ENCODE data around the gene RAB11FIP4. TPM values are rescaled to one million over a fixed set of nuclear protein-coding genes. Genes with fewer than 3 reads are reported as not detected.

The RAB11FIP4 gene
- total RNA-seq, 2 donors from 2014 or later = 0.83 to 1.0 TPM

GRCh38 chr17:31548709-31549108 is 157.2 kb downstream of the RAB11FIP4 start:
- intact Hi-C loops (cut with DNase I) = no loop called here
- DNase-seq (ENCODE audit: low spot score) = no peak

- intact Hi-C loops (cut with DNase I) = no loop called here
- DNase-seq (ENCODE audit: low spot score) = no peak
Measured at GRCh38 chr17:31549121-31549524, 157.6 kb downstream of the RAB11FIP4 start.

GRCh38 chr17:31549525-31550388 is 158.3 kb downstream of the RAB11FIP4 start:
- intact Hi-C loops (cut with DNase I) = loop anchor here (2.0 to 10.0 kb wide), 2 partner anchors 111 to 145 kb away; no protein-coding TSS in a partner anchor

DNA sequence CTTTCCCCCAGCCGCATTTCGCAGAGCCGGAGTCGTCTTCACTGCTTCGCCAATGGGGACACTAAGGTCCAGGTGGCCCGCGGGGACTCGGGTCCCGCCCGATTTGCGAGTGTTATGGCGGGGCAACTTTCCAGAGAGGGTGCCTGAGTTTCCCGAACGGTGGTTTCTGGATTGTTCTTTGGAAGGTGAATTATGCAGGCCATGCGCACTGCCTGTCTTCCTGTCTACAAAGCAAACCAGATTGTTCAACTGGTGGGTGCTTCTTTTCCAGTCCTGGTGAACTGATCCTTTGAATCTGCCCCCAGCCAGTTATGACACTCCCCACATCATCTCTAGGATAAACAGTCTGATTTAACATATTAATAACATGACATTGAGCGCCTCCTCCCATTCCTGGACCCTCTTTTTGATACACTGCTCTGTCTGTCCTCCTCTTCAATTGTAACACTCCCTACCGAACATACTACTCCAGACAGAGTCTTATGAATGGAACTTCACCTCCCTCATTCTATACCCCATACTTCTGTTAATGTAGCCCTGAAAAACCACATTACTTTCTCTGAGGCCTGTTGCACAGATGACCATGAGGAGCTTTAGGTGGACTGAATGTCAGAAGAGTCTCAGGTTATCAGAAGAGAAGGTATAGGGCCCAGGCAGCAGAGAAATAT is 159.0 kb downstream of the RAB11FIP4 start:
- intact Hi-C loops (cut with DNase I) = loop anchor here (2.0 to 10.0 kb wide), 2 partner anchors 110 to 144 kb away; no protein-coding TSS in a partner anchor
- no peak for DNase-seq (ENCODE audit: low spot score)

More at GRCh38 chr17:31549525-31550388, 158.3 kb downstream of the RAB11FIP4 start:
- peak; percentile 97 for DNase-seq (ENCODE audit: low spot score)

DNA sequence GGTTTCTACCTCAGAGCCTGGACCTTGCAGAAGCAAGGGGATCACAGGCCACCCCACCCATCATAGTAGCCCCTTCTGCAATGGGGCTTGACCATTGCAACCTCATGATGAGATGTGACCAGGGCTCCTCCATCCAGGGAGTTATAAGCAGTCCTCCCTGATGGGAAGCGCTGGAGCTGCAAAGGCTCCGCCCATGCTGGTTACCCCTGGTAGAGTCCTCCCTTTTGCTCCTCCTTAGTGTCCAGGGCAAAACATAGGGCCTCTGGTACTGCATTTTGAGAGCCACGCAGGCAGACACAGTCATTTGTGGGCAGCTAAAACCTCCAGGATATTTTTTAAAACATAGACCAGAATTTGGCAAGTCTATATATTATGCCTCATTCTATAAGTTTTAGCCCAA is 161.1 kb downstream of the RAB11FIP4 start:
- no peak for DNase-seq (ENCODE audit: low spot score)
- intact Hi-C loops (cut with DNase I) = loop anchor here in 1 of 2 donors (10.0 kb wide), 1 partner anchor 142 kb away; no protein-coding TSS in a partner anchor

DNA sequence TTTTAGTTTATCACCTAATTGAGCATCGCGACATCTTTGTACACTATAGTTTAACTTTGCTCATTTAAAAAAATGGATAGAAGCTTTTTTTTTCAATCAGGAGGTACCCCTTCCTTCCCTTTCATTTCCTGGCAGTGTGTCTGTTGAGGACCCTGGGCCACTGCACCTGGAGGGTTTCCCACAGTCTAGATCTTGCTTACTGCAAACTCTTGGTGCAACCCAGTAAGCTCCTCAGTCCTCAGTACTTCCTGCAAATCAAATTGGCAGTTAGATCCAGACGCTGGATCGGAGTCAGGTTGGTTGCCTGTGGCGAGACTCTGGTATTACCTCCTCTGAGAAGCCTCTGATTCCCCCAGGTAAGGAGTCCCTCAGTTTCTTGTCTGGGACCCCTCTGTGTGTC is 162.0 kb downstream of the RAB11FIP4 start:
- no peak for DNase-seq (ENCODE audit: low spot score)
- intact Hi-C loops (cut with DNase I) = loop anchor here in 1 of 2 donors (10.0 kb wide), 1 partner anchor 141 kb away; no protein-coding TSS in a partner anchor

DNA sequence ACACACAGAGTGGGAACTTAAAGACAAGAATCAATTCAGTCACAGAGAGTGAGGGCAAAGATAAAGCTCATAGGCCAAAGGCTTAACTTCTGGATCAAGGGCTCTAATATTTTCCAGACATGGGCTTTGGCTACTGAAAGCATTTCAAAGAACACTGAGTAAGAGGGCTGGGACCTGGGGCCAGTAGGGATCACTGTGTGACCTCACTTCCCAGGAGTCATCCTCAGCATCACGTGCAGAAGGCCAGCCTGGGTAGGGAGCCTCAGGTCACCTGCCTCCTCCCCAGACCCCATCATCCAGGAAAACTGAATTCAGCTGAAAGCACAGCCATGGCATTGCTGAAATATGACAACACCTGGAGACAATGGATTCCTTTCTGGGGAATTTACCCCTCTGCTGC is 163.5 kb downstream of the RAB11FIP4 start:
- no peak for DNase-seq (ENCODE audit: low spot score)
- intact Hi-C loops (cut with DNase I) = loop anchor here in 1 of 2 donors (5.0 to 10.0 kb wide), 2 partner anchors 140 to 302 kb away; partner anchors contain the start of gene COPRS

DNA sequence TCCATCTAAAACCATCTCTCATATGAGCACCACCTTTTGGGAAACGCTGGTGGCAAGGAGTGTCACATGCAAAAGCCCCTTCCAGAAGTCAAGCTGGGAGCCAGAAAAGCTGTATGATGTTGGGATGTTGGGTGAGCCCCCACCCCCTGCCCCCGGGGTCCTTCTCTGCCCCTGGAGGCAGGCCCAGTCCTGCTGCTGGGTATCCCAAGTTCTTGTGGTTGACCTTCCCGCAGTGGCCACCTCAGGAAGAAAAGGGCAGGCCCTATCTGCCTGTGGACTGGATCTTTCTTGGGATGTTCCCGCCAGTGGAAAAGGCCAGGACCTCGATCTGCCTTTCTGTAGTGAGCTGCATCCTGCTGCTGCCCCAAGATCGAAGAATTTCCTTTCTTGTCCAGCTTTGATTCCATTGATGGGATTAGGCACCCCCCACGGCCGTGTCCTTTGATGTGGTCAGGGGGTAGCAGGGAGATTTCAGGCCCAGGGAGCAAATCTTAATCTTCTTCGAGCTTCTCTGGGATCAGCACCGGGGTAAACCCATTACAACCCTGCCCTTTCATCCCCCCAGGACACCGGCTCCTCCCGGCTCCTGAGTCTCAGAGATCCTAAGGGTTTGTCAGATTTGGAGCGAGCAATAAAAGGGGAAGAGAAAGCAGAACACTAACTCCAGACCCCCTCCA is 165.6 kb downstream of the RAB11FIP4 start:
- intact Hi-C loops (cut with DNase I) = loop anchor here in 1 of 2 donors (5.0 to 10.0 kb wide), 2 partner anchors 138 to 300 kb away; partner anchors contain the start of gene COPRS
- no peak for DNase-seq (ENCODE audit: low spot score)

- DNase-seq (ENCODE audit: low spot score) = peak; percentile 94
- intact Hi-C loops (cut with DNase I) = loop anchor here in 1 of 2 donors (2.0 to 10.0 kb wide), 3 partner anchors 136 to 298 kb away; partner anchors contain the start of gene COPRS
Measured at GRCh38 chr17:31558748-31559583, 167.5 kb downstream of the RAB11FIP4 start.

- intact Hi-C loops (cut with DNase I) = loop anchor here (2.0 to 10.0 kb wide), 3 partner anchors 135 to 297 kb away; partner anchors contain the start of gene COPRS (in 1 of the 2)
- no peak for DNase-seq (ENCODE audit: low spot score)
Measured at GRCh38 chr17:31559584-31560501, 168.4 kb downstream of the RAB11FIP4 start.

GRCh38 chr17:31560616-31561235 is 169.3 kb downstream of the RAB11FIP4 start:
- intact Hi-C loops (cut with DNase I) = loop anchor here in 1 of 2 donors (2.0 kb wide), 1 partner anchor 282 kb away; no protein-coding TSS in a partner anchor
- no peak for DNase-seq (ENCODE audit: low spot score)

- intact Hi-C loops (cut with DNase I) = loop anchor here in 1 of 2 donors (2.0 kb wide), 1 partner anchor 281 kb away; no protein-coding TSS in a partner anchor
- no peak for DNase-seq (ENCODE audit: low spot score)
Measured at GRCh38 chr17:31561469-31562375, 170.2 kb downstream of the RAB11FIP4 start.

GRCh38 chr17:31562376-31562840 is 170.9 kb downstream of the RAB11FIP4 start:
- intact Hi-C loops (cut with DNase I) = no loop called here
- DNase-seq (ENCODE audit: low spot score) = no peak

DNA sequence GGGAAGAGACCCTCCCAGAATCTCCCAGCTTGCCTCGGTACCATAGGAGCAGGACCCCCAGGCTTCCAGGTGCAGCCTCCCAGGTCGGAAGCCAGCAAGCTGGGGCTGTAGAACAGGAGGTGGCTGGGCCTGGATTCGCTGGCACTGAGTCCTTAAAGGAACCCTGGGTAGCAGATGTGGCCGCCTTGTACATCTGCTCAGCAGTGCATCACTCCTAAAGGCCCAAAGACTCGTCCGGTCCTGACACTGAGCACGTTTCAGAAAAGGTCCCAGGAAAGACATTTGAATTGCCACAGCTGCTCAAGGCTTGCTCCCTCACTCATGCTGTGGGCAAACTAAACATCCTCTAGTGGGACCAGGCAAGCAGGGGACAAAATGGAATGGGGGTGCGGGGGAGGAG is 172.8 kb downstream of the RAB11FIP4 start:
- DNase-seq (ENCODE audit: low spot score) = no peak
- intact Hi-C loops (cut with DNase I) = no loop called here

- DNase-seq (ENCODE audit: low spot score) = no peak
- intact Hi-C loops (cut with DNase I) = no loop called here
Measured at GRCh38 chr17:31564883-31565301, 173.4 kb downstream of the RAB11FIP4 start.

GRCh38 chr17:31565652-31566051 is 174.2 kb downstream of the RAB11FIP4 start:
- intact Hi-C loops (cut with DNase I) = no loop called here

More at GRCh38 chr17:31565652-31566051, 174.2 kb downstream of the RAB11FIP4 start:
- DNase-seq (ENCODE audit: low spot score) = no peak
